PC-9 (cell line): ENCODE measurements around the gene KIF21A. TPM values are rescaled to one million over a fixed set of nuclear protein-coding genes. Genes with fewer than 3 reads are reported as not detected.

Experiments used
- BruUV-seq: library from RNA; stranded (reverse); fragments of 400-500 nt; replicated peaks from 2 replicates; lab custom pipeline; 2021; lab: Mats Ljungman, UMichigan
- CTCF ChIA-PET: fragments of 300-600 bp; sonication (Branson Sonifier 250); formaldehyde crosslinking; loops from one replicate; lab custom pipeline; 2022; ENCODE audit warnings: antibody characterized with exemption; lab: Charles Lee
- POLR2A ChIA-PET: fragments of 300-600 bp; sonication (Branson Sonifier 250); formaldehyde crosslinking; loops from one replicate; lab custom pipeline; 2022; ENCODE audit warnings: antibody characterized with exemption; ENCODE audit not compliant: unreplicated experiment; lab: Charles Lee
- DNase-seq, 2 experiments: peaks; one replicate each; pipeline versions ENCODE4 v3.0.0 to v3.0.0-alpha.2; 2015 to 2022; ENCODE audit warnings: mixed read lengths in 1 of 2
- H2AFZ ChIP-seq: fragments of 200-600 bp; sonication (generic); 2 replicates; pipeline ENCODE4 v1.8.1; 2017; ENCODE audit warnings: antibody characterized with exemption
- H3F3A ChIP-seq: fragments of 200-600 bp; sonication (generic); 2 replicates; pipeline ENCODE4 v1.8.1; 2017; ENCODE audit warnings: antibody characterized with exemption, mild to moderate bottlenecking, low read depth; ENCODE audit not compliant: insufficient read depth
- H3K27ac ChIP-seq: fragments of 200-600 bp; sonication (generic); 2 replicates; pipeline ENCODE4 v1.6.1; 2016; ENCODE audit warnings: mixed run types
- H3K27me3 ChIP-seq: fragments of 200-600 bp; sonication (generic); 2 replicates; pipeline ENCODE4 v1.6.1; 2016; ENCODE audit warnings: low read depth, mixed run types; ENCODE audit not compliant: insufficient read depth
- H3K36me3 ChIP-seq: fragments of 200-600 bp; sonication (generic); 2 replicates; pipeline ENCODE4 v1.6.1; 2016; ENCODE audit warnings: low read depth, mixed run types
- H3K4me1 ChIP-seq: fragments of 200-600 bp; sonication (generic); replicated peaks from 2 replicates; pipeline ENCODE4 v1.6.1; 2016; ENCODE audit warnings: mixed run types; ENCODE audit not compliant: insufficient read depth
- H3K4me2 ChIP-seq: fragments of 200-600 bp; sonication (generic); 2 replicates; pipeline ENCODE4 v1.6.1; 2017; ENCODE audit warnings: mixed run types
- H3K4me3 ChIP-seq: fragments of 200-600 bp; sonication (generic); 2 replicates; pipeline ENCODE4 v1.6.1; 2016; ENCODE audit warnings: mixed run types
- H3K79me2 ChIP-seq: fragments of 200-600 bp; sonication (generic); 2 replicates; pipeline ENCODE4 v1.6.1; 2017; ENCODE audit warnings: low read depth, mixed run types
- H3K9me2 ChIP-seq: fragments of 200-600 bp; sonication (generic); 2 replicates; pipeline ENCODE4 v1.8.1; 2017; ENCODE audit warnings: mild to moderate bottlenecking; ENCODE audit not compliant: insufficient read depth
- H3K9me3 ChIP-seq: fragments of 200-600 bp; sonication (generic); 2 replicates; pipeline ENCODE4 v1.8.1; 2016; ENCODE audit warnings: low read depth; ENCODE audit not compliant: insufficient read depth
- H4K20me1 ChIP-seq: fragments of 200-600 bp; sonication (generic); 2 replicates; pipeline ENCODE4 v1.8.1; 2017; ENCODE audit not compliant: insufficient read depth
- EZH2 ChIP-seq: fragments of 200-600 bp; sonication (generic); IDR thresholded peaks from 2 replicates; pipeline ENCODE4 v1.8.0; 2017; ENCODE audit warnings: antibody characterized with exemption, low read depth
- intact Hi-C: fragments of 100-400 bp; cut with micrococcal nuclease; formaldehyde crosslinking; loops from one replicate; pipeline ENCODE4 v1.10.0; 2022; ENCODE audit not compliant: unreplicated experiment
- total RNA-seq: library from RNA; stranded (reverse); gene quantifications from 2 replicates; pipeline ENCODE4 v1.2.3, GENCODE V29; 2021
- TF ChIP-seq, protein P1 (sequence below): fragments of 200-600 bp; sonication (generic); conservative IDR thresholded peaks from 2 replicates; pipeline ENCODE4 v1.6.1; 2017; ENCODE audit warnings: mixed run types, antibody characterized with exemption, mild to moderate bottlenecking, moderate library complexity

KIF21A gene
- total RNA-seq, 1 experiment from 2014 or later: 13.6 TPM

DNA sequence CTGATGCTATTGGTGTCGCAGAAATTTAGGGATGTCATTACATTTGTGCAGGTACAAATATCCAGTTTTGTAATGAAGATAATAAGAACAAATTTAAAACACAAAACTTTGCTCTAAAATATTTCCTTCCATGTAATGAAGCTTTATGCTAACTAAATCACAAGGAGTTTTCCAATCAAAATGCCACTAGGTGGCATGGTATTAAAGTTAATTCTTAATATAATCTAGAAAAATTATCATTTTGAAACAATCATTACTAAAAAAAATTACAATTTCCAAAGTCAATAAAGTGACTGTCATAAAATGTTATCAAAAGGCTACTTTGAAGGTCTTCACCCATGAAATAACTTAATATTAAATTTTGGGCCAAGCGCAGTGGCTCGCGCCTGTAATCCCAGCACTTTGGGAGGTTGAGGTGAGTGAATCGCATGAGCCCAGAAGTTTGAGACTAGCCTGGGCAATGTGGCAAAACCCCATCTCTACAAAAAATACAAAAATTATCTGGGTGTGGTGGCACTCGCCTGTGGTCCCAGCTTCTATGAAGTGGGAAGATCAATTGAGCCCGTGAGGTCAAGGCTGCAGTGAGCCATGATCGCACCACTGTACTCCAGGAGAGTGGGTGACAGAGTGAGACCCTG lies 77.4 kb downstream of the KIF21A start:
- no peaks in the 10 kb centered on the region for H4K20me1 ChIP-seq
- no peak overlapping the region for H2AFZ ChIP-seq
- intact Hi-C loops: no loop called here
- H3K27me3 ChIP-seq: no peaks in the 10 kb centered on the region
- no TSS peak for BruUV-seq
- POLR2A ChIA-PET: no interaction called here
- no peak overlapping the region for H3K4me2 ChIP-seq
- 0 out of 2 replicates have a peak, but pooled peaks cover 3% of the 10 kb centered on the region for H3K9me3 ChIP-seq
- no peak for TF ChIP-seq EZH2
- TF ChIP-seq, protein P1, sequence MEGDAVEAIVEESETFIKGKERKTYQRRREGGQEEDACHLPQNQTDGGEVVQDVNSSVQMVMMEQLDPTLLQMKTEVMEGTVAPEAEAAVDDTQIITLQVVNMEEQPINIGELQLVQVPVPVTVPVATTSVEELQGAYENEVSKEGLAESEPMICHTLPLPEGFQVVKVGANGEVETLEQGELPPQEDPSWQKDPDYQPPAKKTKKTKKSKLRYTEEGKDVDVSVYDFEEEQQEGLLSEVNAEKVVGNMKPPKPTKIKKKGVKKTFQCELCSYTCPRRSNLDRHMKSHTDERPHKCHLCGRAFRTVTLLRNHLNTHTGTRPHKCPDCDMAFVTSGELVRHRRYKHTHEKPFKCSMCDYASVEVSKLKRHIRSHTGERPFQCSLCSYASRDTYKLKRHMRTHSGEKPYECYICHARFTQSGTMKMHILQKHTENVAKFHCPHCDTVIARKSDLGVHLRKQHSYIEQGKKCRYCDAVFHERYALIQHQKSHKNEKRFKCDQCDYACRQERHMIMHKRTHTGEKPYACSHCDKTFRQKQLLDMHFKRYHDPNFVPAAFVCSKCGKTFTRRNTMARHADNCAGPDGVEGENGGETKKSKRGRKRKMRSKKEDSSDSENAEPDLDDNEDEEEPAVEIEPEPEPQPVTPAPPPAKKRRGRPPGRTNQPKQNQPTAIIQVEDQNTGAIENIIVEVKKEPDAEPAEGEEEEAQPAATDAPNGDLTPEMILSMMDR: peak; percentile 56; the same call in 1 of the 2 replicates
- CTCF ChIA-PET: interaction anchor here (1.1 kb wide), 1 partner anchor 37 kb away, joined by 3 read pairs; no protein-coding TSS in a partner anchor
- no peaks in the 10 kb centered on the region; the same call in 1 of the 2 replicates for H3K9me2 ChIP-seq
- H3K4me3 ChIP-seq: no peak overlapping the region
- no peaks in the 10 kb centered on the region for H3K79me2 ChIP-seq
- no peak overlapping the region for H3K27ac ChIP-seq
- no peak for DNase-seq
- H3F3A ChIP-seq: no peaks in the 10 kb centered on the region
- peaks cover 11% of the 10 kb centered on the region for H3K4me1 ChIP-seq
- 0 out of 2 replicates have a peak, but pooled peaks cover 5% of the 10 kb centered on the region for H3K36me3 ChIP-seq

DNA sequence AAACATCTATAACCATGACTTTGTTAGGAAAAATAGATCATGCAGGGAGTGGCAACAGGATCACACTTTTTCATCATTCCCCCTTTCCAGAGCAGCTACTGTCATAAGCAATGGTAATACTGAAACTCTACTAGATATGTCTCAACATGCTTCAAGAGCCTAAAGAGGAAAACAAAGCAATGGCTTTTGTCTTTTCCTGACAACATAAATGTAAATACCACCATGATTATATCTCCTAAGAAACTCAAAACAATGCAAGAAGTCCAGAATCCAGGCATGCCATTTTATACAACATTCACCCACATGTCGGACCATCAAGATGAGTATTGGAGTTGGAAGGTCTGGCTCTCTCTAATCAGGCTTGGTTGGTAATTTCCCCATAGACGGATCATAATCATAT lies 78.7 kb downstream of the KIF21A start:
- intact Hi-C loops: no loop called here
- H3K9me2 ChIP-seq: no peaks in the 10 kb centered on the region; the same call in 1 of the 2 replicates
- no peak overlapping the region for H2AFZ ChIP-seq
- TF ChIP-seq EZH2: no peak
- TF ChIP-seq, protein P1: no peak
- H3F3A ChIP-seq: no peaks in the 10 kb centered on the region
- DNase-seq: no peak
- BruUV-seq: no TSS peak
- H3K9me3 ChIP-seq: no peaks in the 10 kb centered on the region
- no peaks in the 10 kb centered on the region for H4K20me1 ChIP-seq
- no peak overlapping the region for H3K27ac ChIP-seq
- ChIA-PET POLR2A (no interaction called here), CTCF (interaction anchor here (0.6 kb wide), 1 partner anchor 269 kb away, joined by 3 read pairs; no protein-coding TSS in a partner anchor)
- no peak overlapping the region for H3K4me3 ChIP-seq
- H3K4me1 ChIP-seq: peaks cover 11% of the 10 kb centered on the region
- no peaks in the 10 kb centered on the region for H3K27me3 ChIP-seq
- H3K36me3 ChIP-seq: 0 out of 2 replicates have a peak, but pooled peaks cover 5% of the 10 kb centered on the region
- H3K4me2 ChIP-seq: no peak overlapping the region
- no peaks in the 10 kb centered on the region for H3K79me2 ChIP-seq

DNA sequence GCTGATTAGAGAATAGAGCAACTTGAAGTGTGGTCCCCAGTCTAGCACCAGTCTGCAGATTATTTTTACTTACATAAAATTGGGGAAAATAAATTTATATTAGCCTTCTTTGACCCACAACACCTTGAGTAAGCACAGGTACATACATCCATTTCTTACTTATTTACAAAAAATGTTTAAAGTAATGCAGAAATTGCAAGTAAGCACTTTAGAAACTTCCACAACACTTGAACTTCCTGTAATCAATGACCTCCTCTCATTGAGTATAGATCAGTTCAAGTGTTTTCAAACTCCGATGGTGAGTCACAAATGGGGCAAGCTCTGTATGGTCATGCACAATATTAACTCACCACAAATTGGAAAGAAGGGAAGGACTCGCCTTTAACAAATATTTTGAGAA lies 83.3 kb downstream of the KIF21A start:
- intact Hi-C loops: no loop called here
- Histone ChIP-seq H3K79me2 (no peaks in the 10 kb centered on the region), H3K4me1 (no peaks in the 10 kb centered on the region), H3K4me3 (no peak overlapping the region), H3K4me2 (no peak overlapping the region), H3F3A (no peaks in the 10 kb centered on the region), H3K27me3 (no peaks in the 10 kb centered on the region), H3K9me3 (no peaks in the 10 kb centered on the region), H3K9me2 (no peaks in the 10 kb centered on the region; the same call in 1 of the 2 replicates), H3K27ac (no peak overlapping the region), H3K36me3 (0 out of 2 replicates have a peak, but pooled peaks cover 5% of the 10 kb centered on the region), H2AFZ (no peak overlapping the region), H4K20me1 (no peaks in the 10 kb centered on the region)
- no TSS peak for BruUV-seq
- TF ChIP-seq, protein P1: no peak
- no peak for TF ChIP-seq EZH2
- ChIA-PET CTCF (no interaction called here), POLR2A (no interaction called here)
- no peak for DNase-seq
